Measurements from ENCODE around the gene RPIA.

Gene RPIA

DNA sequence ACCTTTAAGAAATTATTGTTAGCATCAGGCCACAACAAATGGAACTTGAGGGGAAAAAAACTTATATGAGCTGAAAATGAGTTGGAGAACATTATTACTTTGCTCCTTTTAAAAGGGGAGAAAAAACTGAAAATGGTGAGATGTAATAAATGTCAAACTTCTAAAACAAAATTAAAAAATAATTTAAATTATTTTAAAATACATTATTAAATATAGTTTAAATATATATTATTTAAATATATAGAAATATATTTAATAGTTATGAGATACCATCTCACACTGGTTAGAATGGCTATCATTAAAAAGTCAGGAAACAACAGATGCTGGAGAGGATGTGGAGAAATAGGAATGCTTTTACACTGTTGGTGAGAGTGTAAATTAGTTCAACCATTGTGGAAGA is 28.9 kb downstream of the RPIA start:
- Histone ChIP-seq H3K27me3 (ENCODE audit: insufficient read depth, low read length) (no peaks in the 10 kb centered on the region), H3K9ac (ENCODE audit: low read length) (no peak overlapping the region), H3F3A (ENCODE audit: insufficient read depth, low read length) (0 out of 2 replicates have a peak, but pooled peaks cover 4% of the 10 kb centered on the region), H3K36me3 (ENCODE audit: insufficient read depth, low read length) (peaks cover 49% of the 10 kb centered on the region), H3K27ac (ENCODE audit: low read depth, low read length, poor library complexity, severe bottlenecking) (no peak overlapping the region), H3K4me2 (ENCODE audit: low read length) (no peak overlapping the region), H3K79me2 (ENCODE audit: insufficient read depth, low read length) (no peaks in the 10 kb centered on the region), H4K20me1 (ENCODE audit: insufficient read depth, low read length) (no peaks in the 10 kb centered on the region), H3K4me1 (ENCODE audit: insufficient read depth, low read length, severe bottlenecking) (no peaks in the 10 kb centered on the region), H3K9me3 (ENCODE audit: low read length) (peaks cover 13% of the 10 kb centered on the region), H2AFZ (ENCODE audit: low read length) (no peak overlapping the region), H3K4me3 (ENCODE audit: low read depth, low read length, poor library complexity, severe bottlenecking) (no peak overlapping the region), H3K9me2 (ENCODE audit: low read depth, low read length) (no peaks in the 10 kb centered on the region)
- TF ChIP-seq EZH2 (IDR thresholded peaks at IDR 0.05; ENCODE audit: borderline replicate concordance, low read length): no peak
- TF ChIP-seq, protein P1, sequence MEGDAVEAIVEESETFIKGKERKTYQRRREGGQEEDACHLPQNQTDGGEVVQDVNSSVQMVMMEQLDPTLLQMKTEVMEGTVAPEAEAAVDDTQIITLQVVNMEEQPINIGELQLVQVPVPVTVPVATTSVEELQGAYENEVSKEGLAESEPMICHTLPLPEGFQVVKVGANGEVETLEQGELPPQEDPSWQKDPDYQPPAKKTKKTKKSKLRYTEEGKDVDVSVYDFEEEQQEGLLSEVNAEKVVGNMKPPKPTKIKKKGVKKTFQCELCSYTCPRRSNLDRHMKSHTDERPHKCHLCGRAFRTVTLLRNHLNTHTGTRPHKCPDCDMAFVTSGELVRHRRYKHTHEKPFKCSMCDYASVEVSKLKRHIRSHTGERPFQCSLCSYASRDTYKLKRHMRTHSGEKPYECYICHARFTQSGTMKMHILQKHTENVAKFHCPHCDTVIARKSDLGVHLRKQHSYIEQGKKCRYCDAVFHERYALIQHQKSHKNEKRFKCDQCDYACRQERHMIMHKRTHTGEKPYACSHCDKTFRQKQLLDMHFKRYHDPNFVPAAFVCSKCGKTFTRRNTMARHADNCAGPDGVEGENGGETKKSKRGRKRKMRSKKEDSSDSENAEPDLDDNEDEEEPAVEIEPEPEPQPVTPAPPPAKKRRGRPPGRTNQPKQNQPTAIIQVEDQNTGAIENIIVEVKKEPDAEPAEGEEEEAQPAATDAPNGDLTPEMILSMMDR (IDR thresholded peaks at IDR 0.05; ENCODE audit: low read length): no peak

DNA sequence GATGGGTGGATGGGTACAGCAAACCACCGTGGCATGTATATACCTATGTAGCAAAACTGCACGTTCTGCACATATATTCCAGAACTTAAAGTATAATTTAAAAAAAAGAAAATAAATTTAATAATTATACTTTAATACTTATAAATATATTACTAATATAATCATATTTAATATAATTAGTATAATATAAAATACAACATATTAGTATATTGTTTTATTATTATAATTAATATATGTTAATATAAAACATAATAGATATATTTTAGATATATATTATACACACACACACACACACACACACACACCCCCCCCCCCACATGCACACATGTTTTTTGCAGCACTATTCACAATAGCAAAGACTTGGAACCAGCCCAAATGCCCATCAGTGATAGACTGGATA is 29.8 kb downstream of the RPIA start:
- Histone ChIP-seq H3K79me2 (ENCODE audit: insufficient read depth, low read length) (no peaks in the 10 kb centered on the region), H3K27ac (ENCODE audit: low read depth, low read length, poor library complexity, severe bottlenecking) (no peak overlapping the region), H3K9me2 (ENCODE audit: low read depth, low read length) (no peaks in the 10 kb centered on the region), H3K36me3 (ENCODE audit: insufficient read depth, low read length) (peaks cover 46% of the 10 kb centered on the region), H3K9me3 (ENCODE audit: low read length) (peaks cover 13% of the 10 kb centered on the region), H3K9ac (ENCODE audit: low read length) (no peak overlapping the region), H2AFZ (ENCODE audit: low read length) (no peak overlapping the region), H3K4me3 (ENCODE audit: low read depth, low read length, poor library complexity, severe bottlenecking) (no peak overlapping the region), H3F3A (ENCODE audit: insufficient read depth, low read length) (0 out of 2 replicates have a peak, but pooled peaks cover 4% of the 10 kb centered on the region), H3K4me1 (ENCODE audit: insufficient read depth, low read length, severe bottlenecking) (no peaks in the 10 kb centered on the region), H3K27me3 (ENCODE audit: insufficient read depth, low read length) (no peaks in the 10 kb centered on the region), H4K20me1 (ENCODE audit: insufficient read depth, low read length) (no peaks in the 10 kb centered on the region), H3K4me2 (ENCODE audit: low read length) (no peak overlapping the region)
- no peak for TF ChIP-seq EZH2 (IDR thresholded peaks at IDR 0.05; ENCODE audit: borderline replicate concordance, low read length)
- TF ChIP-seq, protein P1 (IDR thresholded peaks at IDR 0.05; ENCODE audit: low read length): no peak

DNA sequence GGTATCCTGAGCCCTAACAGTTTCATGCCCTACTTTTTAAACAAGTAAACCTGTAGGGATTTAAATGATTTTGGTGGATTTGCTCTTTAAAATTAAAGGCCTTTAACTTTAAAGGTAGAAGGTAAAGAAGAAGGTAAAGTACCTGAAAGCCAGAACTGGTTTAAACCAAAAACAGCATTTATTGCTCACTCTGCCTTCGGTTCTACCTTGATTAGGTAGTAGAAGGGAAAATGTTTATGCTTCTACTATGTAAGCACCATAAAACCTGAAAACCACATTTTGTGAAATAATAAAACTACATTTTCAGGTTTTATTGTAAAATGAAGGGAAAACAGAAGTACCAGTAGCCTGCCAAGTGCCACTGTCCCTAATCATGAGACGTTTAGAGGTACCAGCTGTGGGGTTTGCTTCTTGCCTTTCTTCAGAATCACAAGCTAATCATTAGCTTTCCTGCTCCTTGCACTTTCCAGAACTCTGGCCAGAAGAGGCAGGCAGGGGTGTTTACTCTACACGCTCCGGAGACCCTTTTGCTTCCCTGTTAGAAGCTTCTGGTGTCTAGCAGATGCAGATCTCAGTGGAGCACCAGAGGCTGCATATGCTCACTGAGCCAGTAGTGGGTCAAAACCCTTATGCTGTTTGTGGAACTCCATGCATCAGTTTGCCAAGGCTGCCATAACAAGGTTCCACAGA is 33.3 kb downstream of the RPIA start:
- 0 out of 2 replicates have a peak, but pooled peaks cover 3% of the 10 kb centered on the region for H3K9me3 ChIP-seq (ENCODE audit: low read length)
- no peak overlapping the region for H3K4me2 ChIP-seq (ENCODE audit: low read length)
- 0 out of 2 replicates have a peak, but pooled peaks cover 4% of the 10 kb centered on the region for H3F3A ChIP-seq (ENCODE audit: insufficient read depth, low read length)
- H3K4me3 ChIP-seq (ENCODE audit: low read depth, low read length, poor library complexity, severe bottlenecking): no peak overlapping the region
- H3K36me3 ChIP-seq (ENCODE audit: insufficient read depth, low read length): peaks cover 32% of the 10 kb centered on the region
- no peaks in the 10 kb centered on the region for H3K9me2 ChIP-seq (ENCODE audit: low read depth, low read length)
- no peaks in the 10 kb centered on the region for H4K20me1 ChIP-seq (ENCODE audit: insufficient read depth, low read length)
- no peak overlapping the region for H3K27ac ChIP-seq (ENCODE audit: low read depth, low read length, poor library complexity, severe bottlenecking)
- no peak overlapping the region for H3K9ac ChIP-seq (ENCODE audit: low read length)
- no peaks in the 10 kb centered on the region for H3K79me2 ChIP-seq (ENCODE audit: insufficient read depth, low read length)
- no peak overlapping the region for H2AFZ ChIP-seq (ENCODE audit: low read length)
- no peak for TF ChIP-seq EZH2 (IDR thresholded peaks at IDR 0.05; ENCODE audit: borderline replicate concordance, low read length)
- TF ChIP-seq, protein P1 (IDR thresholded peaks at IDR 0.05; ENCODE audit: low read length): no peak
- no peaks in the 10 kb centered on the region for H3K27me3 ChIP-seq (ENCODE audit: insufficient read depth, low read length)
- no peaks in the 10 kb centered on the region for H3K4me1 ChIP-seq (ENCODE audit: insufficient read depth, low read length, severe bottlenecking)

Measured in OCI-LY1 (cell line).